Smooth muscle cell (in vitro differentiated cells): ENCODE data around the gene METTL2B. TPM values are rescaled to one million over a fixed set of nuclear protein-coding genes. Genes with fewer than 3 reads are reported as not detected.
"Not testable (repeated sequence)": the region's sequence is repeated elsewhere in the genome, so short reads cannot be mapped to it uniquely, and the experiment has no call there.

Source experiments
- DNase-seq: peaks from one replicate; lab custom pipeline; 2025; ENCODE audit not compliant: unreplicated experiment; lab: John Stamatoyannopoulos, UW
- H2AFZ ChIP-seq: fragments of 200-600 bp; sonication (generic); 2 replicates; pipeline ENCODE4 v1.6.0; 2016; ENCODE audit warnings: antibody characterized with exemption, low read depth, mild to moderate bottlenecking
- H3F3A ChIP-seq: fragments of 200-600 bp; sonication (generic); 2 replicates; pipeline ENCODE4 v1.6.0; 2017; ENCODE audit warnings: antibody characterized with exemption, low read depth
- H3K27ac ChIP-seq: fragments of 200-600 bp; sonication (generic); 2 replicates; pipeline ENCODE4 v1.5.1; 2016; ENCODE audit warnings: low read depth, mild to moderate bottlenecking
- H3K27me3 ChIP-seq: fragments of 200-600 bp; sonication (generic); 2 replicates; pipeline ENCODE4 v1.6.1; 2016; ENCODE audit warnings: low read depth, mild to moderate bottlenecking
- H3K36me3 ChIP-seq: fragments of 200-600 bp; sonication (generic); 2 replicates; pipeline ENCODE4 v1.5.1; 2016; ENCODE audit warnings: low read depth
- H3K4me1 ChIP-seq: fragments of 200-600 bp; sonication (generic); 2 replicates; pipeline ENCODE4 v1.5.1; 2016; ENCODE audit warnings: low read depth
- H3K4me2 ChIP-seq: fragments of 200-600 bp; sonication (generic); 2 replicates; pipeline ENCODE4 v1.6.0; 2016; ENCODE audit warnings: mild to moderate bottlenecking
- H3K4me3 ChIP-seq: fragments of 200-600 bp; sonication (generic); 2 replicates; pipeline ENCODE4 v1.5.1; 2016; ENCODE audit warnings: mild to moderate bottlenecking
- H3K79me2 ChIP-seq: fragments of 200-600 bp; sonication (generic); 2 replicates; pipeline ENCODE4 v1.6.0; 2016; ENCODE audit warnings: low read depth, mild to moderate bottlenecking
- H3K9ac ChIP-seq: fragments of 200-600 bp; sonication (generic); 2 replicates; pipeline ENCODE4 v1.6.0; 2016; ENCODE audit warnings: low read depth
- H3K9me3 ChIP-seq: fragments of 200-600 bp; sonication (generic); replicated peaks from 2 replicates; pipeline ENCODE4 v1.5.1; 2016; ENCODE audit warnings: low read depth
- H4K20me1 ChIP-seq: fragments of 200-600 bp; sonication (generic); 2 replicates; pipeline ENCODE4 v1.6.0; 2016; ENCODE audit warnings: low read depth
- CTCF ChIP-seq: fragments of 200-600 bp; sonication (generic); IDR thresholded peaks from 2 replicates; pipeline ENCODE4 v1.5.1; 2017; ENCODE audit warnings: borderline replicate concordance, mild to moderate bottlenecking, antibody characterized with exemption; ENCODE audit not compliant: insufficient read depth, poor library complexity, severe bottlenecking
- WGBS: methylation state at CpG from one replicate; pipeline ENCODE4 v1.1.7; 2016; ENCODE audit warnings: low lambda C conversion rate; 5-methylcytosine and 5-hydroxymethylcytosine counted together
- polyA plus RNA-seq: library from polyadenylated mRNA; unstranded; fragments of >200 nt; fragmentation: Nextera tagmentation; extraction: Ambion mirVana; gene quantifications from 2 replicates; pipeline ENCODE4 v1.2.1, GENCODE V29; 2016
- total RNA-seq: library from RNA; depleted of rRNA; stranded (reverse); fragments of >200 nt; gene quantifications from 2 replicates; pipeline ENCODE4 v1.2.3, GENCODE V29; 2014

METTL2B gene
- total and polyA plus RNA-seq, 2 experiments from 2014 or later: 11.9 to 25.7 TPM

DNA sequence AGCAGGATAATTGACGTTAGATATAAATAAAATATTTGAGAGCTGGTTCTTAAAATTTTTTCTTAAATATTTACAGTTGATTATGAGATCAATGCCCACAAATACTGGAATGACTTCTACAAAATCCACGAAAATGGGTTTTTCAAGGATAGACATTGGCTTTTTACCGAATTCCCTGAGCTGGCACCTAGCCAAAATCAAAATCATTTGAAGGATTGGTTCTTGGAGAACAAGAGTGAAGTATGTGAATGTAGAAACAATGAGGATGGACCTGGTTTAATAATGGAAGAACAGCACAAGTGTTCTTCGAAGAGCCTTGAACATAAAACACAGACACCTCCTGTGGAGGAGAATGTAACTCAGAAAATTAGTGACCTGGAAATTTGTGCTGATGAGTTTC, 2.5 kb downstream of the METTL2B start:
- H4K20me1 ChIP-seq, H3K36me3 ChIP-seq, H3K27me3 ChIP-seq, H3K4me2 ChIP-seq, H3K9ac ChIP-seq, H3F3A ChIP-seq, H3K27ac ChIP-seq, H3K4me3 ChIP-seq, H2AFZ ChIP-seq, DNase-seq, H3K9me3 ChIP-seq: not testable (repeated sequence)
- WGBS: over 99% methylated on average over 4 of the region's 4 CpGs
- Histone ChIP-seq H3K4me1 (peaks cover 11% of the 10 kb centered on the region), H3K79me2 (peaks cover 26% of the 10 kb centered on the region)

GRCh38 chr7:128488134-128488533, 11.6 kb downstream of the METTL2B start:
- not testable (repeated sequence) for H3K27me3 ChIP-seq, H3F3A ChIP-seq, H3K27ac ChIP-seq, H3K9ac ChIP-seq, H3K4me1 ChIP-seq, H3K4me3 ChIP-seq, H4K20me1 ChIP-seq, H2AFZ ChIP-seq, H3K4me2 ChIP-seq, H3K79me2 ChIP-seq, H3K9me3 ChIP-seq, H3K36me3 ChIP-seq, DNase-seq
- WGBS: 97% methylated on average over 6 of the region's 6 CpGs

GRCh38 chr7:128497405-128497804, 20.9 kb downstream of the METTL2B start:
- H3K4me3 ChIP-seq: no peak overlapping the region
- no peak for DNase-seq
- H3K4me1 ChIP-seq: no peaks in the 10 kb centered on the region
- no peak overlapping the region for H3K9ac ChIP-seq
- TF ChIP-seq CTCF: no peak
- no peaks in the 10 kb centered on the region for H3K9me3 ChIP-seq
- H2AFZ ChIP-seq: no peak overlapping the region
- H3F3A ChIP-seq: no peaks in the 10 kb centered on the region
- WGBS: 98% methylated on average over 9 of the region's 9 CpGs
- no peaks in the 10 kb centered on the region for H3K36me3 ChIP-seq
- no peak overlapping the region for H3K27ac ChIP-seq
- H3K4me2 ChIP-seq: no peak overlapping the region
- H4K20me1 ChIP-seq: no peaks in the 10 kb centered on the region
- H3K79me2 ChIP-seq: no peaks in the 10 kb centered on the region
- no peaks in the 10 kb centered on the region for H3K27me3 ChIP-seq

DNA sequence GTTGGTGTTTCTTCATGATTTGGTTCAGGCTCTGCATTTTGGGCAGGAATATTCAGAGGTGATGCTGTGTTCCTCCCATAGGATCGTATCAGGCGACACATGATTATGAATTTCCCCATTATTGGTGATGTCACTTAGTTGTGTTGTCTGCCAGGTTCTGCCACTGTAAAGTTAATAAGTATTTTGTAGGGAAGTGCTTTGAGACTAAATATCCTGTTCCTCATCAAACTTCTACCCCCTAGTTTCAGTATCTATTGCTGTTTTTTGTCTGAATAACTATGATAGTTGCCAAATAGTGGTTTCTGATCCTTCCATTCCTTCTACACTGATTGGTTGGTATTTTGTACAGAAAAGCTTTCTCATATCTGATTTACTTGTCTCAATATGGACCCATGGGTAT, 28.9 kb downstream of the METTL2B start:
- 93% methylated on average over 2 of the region's 2 CpGs for WGBS
- DNase-seq: not testable (repeated sequence)

DNA sequence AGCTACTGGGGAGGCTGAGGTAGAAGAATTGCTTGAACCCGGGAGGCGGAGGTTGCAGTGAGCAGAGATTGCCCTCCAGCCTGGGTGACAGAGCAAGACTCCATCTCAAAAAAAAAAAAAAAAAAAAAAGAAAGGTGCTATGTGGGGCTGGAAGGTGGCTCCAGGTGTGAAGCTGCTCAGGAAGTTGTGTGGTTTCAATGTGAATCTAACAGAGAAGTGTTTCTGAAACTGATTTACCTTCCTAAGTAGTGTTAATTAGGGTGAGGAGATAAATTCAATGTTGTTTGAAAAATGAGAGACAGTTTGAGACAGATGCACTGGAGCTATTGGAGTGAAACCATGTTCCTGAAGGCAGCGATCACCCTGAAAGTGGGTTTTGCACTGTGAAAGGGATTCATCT, 30.3 kb downstream of the METTL2B start:
- H3K9me3 ChIP-seq, H3F3A ChIP-seq, H3K79me2 ChIP-seq, H3K9ac ChIP-seq, H3K4me3 ChIP-seq, H4K20me1 ChIP-seq, H3K4me1 ChIP-seq, H3K27ac ChIP-seq, DNase-seq, H3K27me3 ChIP-seq, H2AFZ ChIP-seq, H3K4me2 ChIP-seq, H3K36me3 ChIP-seq: not testable (repeated sequence)
- 93% methylated on average over 1 of the region's 3 CpGs for WGBS

More for the DNA sequence above, 28.9 kb downstream of the METTL2B start:
- H4K20me1 ChIP-seq, H3K9me3 ChIP-seq, H3K36me3 ChIP-seq, H3K27ac ChIP-seq, H3K4me2 ChIP-seq, H3K9ac ChIP-seq, H3K79me2 ChIP-seq, H3K4me3 ChIP-seq, H3K27me3 ChIP-seq, H2AFZ ChIP-seq, H3K4me1 ChIP-seq, H3F3A ChIP-seq: not testable (repeated sequence)

DNA sequence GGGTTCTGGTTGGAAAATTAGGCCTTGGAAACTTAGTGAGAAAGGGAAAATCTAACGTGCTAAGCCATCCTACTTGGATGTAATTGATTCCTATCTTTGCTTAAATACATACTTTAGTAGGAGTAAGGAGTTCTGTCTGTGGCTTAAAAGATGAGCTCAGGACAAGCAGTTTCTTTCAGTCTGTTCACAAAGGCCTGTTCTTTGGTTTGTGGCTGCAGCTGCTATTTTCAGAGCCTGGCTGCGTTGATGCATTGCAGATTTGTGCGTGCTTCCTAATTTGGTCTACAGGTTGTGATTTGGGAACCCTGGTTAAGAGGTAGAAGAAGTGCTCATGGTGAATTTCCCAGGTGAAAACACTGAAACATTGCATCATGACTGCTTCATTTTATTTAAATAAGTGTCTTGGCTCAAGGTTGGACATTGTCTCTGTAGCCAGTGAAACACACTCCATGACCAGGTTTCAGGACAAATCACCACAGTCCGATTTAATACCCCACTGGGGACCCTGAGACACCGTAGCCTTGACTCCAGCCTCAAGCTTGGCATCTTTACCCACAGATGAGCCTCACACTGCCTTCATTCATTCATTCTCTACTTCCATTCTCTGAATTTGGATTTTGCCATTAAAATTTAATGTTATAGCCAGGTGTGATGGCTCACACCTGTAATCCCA, 30.9 kb downstream of the METTL2B start:
- H3K27me3 ChIP-seq, H3K9ac ChIP-seq, H3K79me2 ChIP-seq, H3F3A ChIP-seq, H3K36me3 ChIP-seq, H3K4me2 ChIP-seq, H3K4me1 ChIP-seq, H2AFZ ChIP-seq, H3K27ac ChIP-seq, H3K4me3 ChIP-seq, DNase-seq, H3K9me3 ChIP-seq, H4K20me1 ChIP-seq: not testable (repeated sequence)
- 94% methylated on average over 5 of the region's 5 CpGs for WGBS

- not testable (repeated sequence) for H3K4me1 ChIP-seq, H3K9me3 ChIP-seq, H3F3A ChIP-seq, DNase-seq, H3K27me3 ChIP-seq, H3K36me3 ChIP-seq, H3K27ac ChIP-seq, H3K9ac ChIP-seq, H4K20me1 ChIP-seq, H3K4me3 ChIP-seq, H3K4me2 ChIP-seq, H2AFZ ChIP-seq, H3K79me2 ChIP-seq
- WGBS: 94% methylated on average over 11 of the region's 11 CpGs
Observed at GRCh38 chr7:128511692-128512091, 35.1 kb downstream of the METTL2B start.

- not testable (repeated sequence) for H3K36me3 ChIP-seq, DNase-seq, H3K27ac ChIP-seq, H3K4me1 ChIP-seq, H3K4me3 ChIP-seq, H4K20me1 ChIP-seq, H3K9me3 ChIP-seq, H3K27me3 ChIP-seq, H3K4me2 ChIP-seq, H3K9ac ChIP-seq, H3K79me2 ChIP-seq, H3F3A ChIP-seq, H2AFZ ChIP-seq
- WGBS: 73% methylated on average over 6 of the region's 6 CpGs
Observed at GRCh38 chr7:128515232-128515631, 38.7 kb downstream of the METTL2B start.
